Dendritic cell treated with granulocyte-macrophage colony-stimulating factor and Interleukin-4, amounts not matched to agents 40 ng/mL and 50 ng/mL, for 4 days (primary cell): ENCODE results near the gene TREML2.

Experiments
- H3K27ac Mint-ChIP-seq: one replicate; pipeline ENCODE4 v1.8.0; 2022; ENCODE audit warnings: mild to moderate bottlenecking, mixed read lengths
- H3K27me3 Mint-ChIP-seq: one replicate; pipeline ENCODE4 v1.8.0; 2022; ENCODE audit warnings: mild to moderate bottlenecking, mixed read lengths
- H3K36me3 Mint-ChIP-seq: one replicate; pipeline ENCODE4 v1.8.0; 2022; ENCODE audit warnings: low read depth, mixed read lengths
- H3K4me1 Mint-ChIP-seq: one replicate; pipeline ENCODE4 v1.8.0; 2022; ENCODE audit warnings: low read depth, mixed read lengths
- H3K4me3 Mint-ChIP-seq: one replicate; pipeline ENCODE4 v1.8.0; 2022; ENCODE audit warnings: mild to moderate bottlenecking, moderate library complexity, mixed read lengths
- H3K9me3 Mint-ChIP-seq: one replicate; pipeline ENCODE4 v1.8.0; 2022; ENCODE audit warnings: mixed read lengths
- intact Hi-C: fragments of 100-400 bp; cut with micrococcal nuclease; formaldehyde crosslinking; loops from one replicate; pipeline ENCODE4 v1.15.0; 2022

The TREML2 gene

GRCh38 chr6:41177695-41178094 lies 23.3 kb downstream of the TREML2 start:
- Mint-ChIP-seq H3K27ac (no peak overlapping the region), H3K9me3 (no peaks in the 10 kb centered on the region), H3K4me1 (peaks cover 19% of the 10 kb centered on the region), H3K27me3 (peaks cover 9% of the 10 kb centered on the region), H3K4me3 (no peak overlapping the region), H3K36me3 (no peaks in the 10 kb centered on the region)
- intact Hi-C loops: no loop called here

GRCh38 chr6:41177287-41177686 lies 23.7 kb downstream of the TREML2 start:
- Mint-ChIP-seq H3K36me3 (no peaks in the 10 kb centered on the region), H3K27ac (no peak overlapping the region), H3K4me1 (peaks cover 15% of the 10 kb centered on the region), H3K4me3 (no peak overlapping the region), H3K9me3 (no peaks in the 10 kb centered on the region), H3K27me3 (peaks cover 9% of the 10 kb centered on the region)
- intact Hi-C loops: no loop called here

GRCh38 chr6:41176189-41176588 lies 24.8 kb downstream of the TREML2 start:
- Mint-ChIP-seq H3K36me3 (no peaks in the 10 kb centered on the region), H3K27ac (no peak overlapping the region), H3K9me3 (no peaks in the 10 kb centered on the region), H3K27me3 (peaks cover 13% of the 10 kb centered on the region), H3K4me3 (no peak overlapping the region), H3K4me1 (peaks cover 5% of the 10 kb centered on the region)
- intact Hi-C loops: no loop called here

- peaks cover 13% of the 10 kb centered on the region for H3K27me3 Mint-ChIP-seq
- H3K4me1 Mint-ChIP-seq: no peaks in the 10 kb centered on the region
- H3K9me3 Mint-ChIP-seq: no peaks in the 10 kb centered on the region
- intact Hi-C loops: no loop called here
- no peaks in the 10 kb centered on the region for H3K36me3 Mint-ChIP-seq
- no peak overlapping the region for H3K4me3 Mint-ChIP-seq
- no peak overlapping the region for H3K27ac Mint-ChIP-seq
Measured at GRCh38 chr6:41175084-41175483, 25.9 kb downstream of the TREML2 start.

GRCh38 chr6:41174610-41175009 lies 26.3 kb downstream of the TREML2 start:
- Mint-ChIP-seq H3K9me3 (no peaks in the 10 kb centered on the region), H3K4me1 (no peaks in the 10 kb centered on the region), H3K36me3 (no peaks in the 10 kb centered on the region), H3K27ac (no peak overlapping the region), H3K27me3 (peaks cover 13% of the 10 kb centered on the region), H3K4me3 (no peak overlapping the region)
- intact Hi-C loops: no loop called here

- peaks cover 13% of the 10 kb centered on the region for H3K27me3 Mint-ChIP-seq
- no peaks in the 10 kb centered on the region for H3K9me3 Mint-ChIP-seq
- H3K27ac Mint-ChIP-seq: no peak overlapping the region
- H3K36me3 Mint-ChIP-seq: no peaks in the 10 kb centered on the region
- peaks cover 9% of the 10 kb centered on the region for H3K4me1 Mint-ChIP-seq
- H3K4me3 Mint-ChIP-seq: no peak overlapping the region
- intact Hi-C loops: no loop called here
Measured at GRCh38 chr6:41171908-41172307, 29.0 kb downstream of the TREML2 start.

GRCh38 chr6:41170547-41171160 lies 30.3 kb downstream of the TREML2 start:
- no peaks in the 10 kb centered on the region for H3K9me3 Mint-ChIP-seq
- H3K4me3 Mint-ChIP-seq: no peak overlapping the region
- no peak overlapping the region for H3K27ac Mint-ChIP-seq
- intact Hi-C loops: no loop called here
- H3K4me1 Mint-ChIP-seq: peaks cover 12% of the 10 kb centered on the region
- peaks cover 8% of the 10 kb centered on the region for H3K27me3 Mint-ChIP-seq
- H3K36me3 Mint-ChIP-seq: no peaks in the 10 kb centered on the region

GRCh38 chr6:41167173-41167963 lies 33.6 kb downstream of the TREML2 start:
- Mint-ChIP-seq H3K4me3 (no peak overlapping the region), H3K4me1 (peaks cover 35% of the 10 kb centered on the region), H3K27ac (no peak overlapping the region), H3K36me3 (no peaks in the 10 kb centered on the region), H3K9me3 (no peaks in the 10 kb centered on the region), H3K27me3 (peaks cover 8% of the 10 kb centered on the region)
- intact Hi-C loops: no loop called here

- Mint-ChIP-seq H3K27me3 (peaks cover 5% of the 10 kb centered on the region), H3K4me3 (no peak overlapping the region), H3K9me3 (no peaks in the 10 kb centered on the region), H3K4me1 (peaks cover 63% of the 10 kb centered on the region), H3K36me3 (peaks cover 13% of the 10 kb centered on the region), H3K27ac (no peak overlapping the region)
- intact Hi-C loops: no loop called here
Measured at GRCh38 chr6:41164551-41165120, 36.3 kb downstream of the TREML2 start.

GRCh38 chr6:41163419-41163717 lies 37.6 kb downstream of the TREML2 start:
- H3K9me3 Mint-ChIP-seq: no peaks in the 10 kb centered on the region
- peaks cover 75% of the 10 kb centered on the region for H3K4me1 Mint-ChIP-seq
- intact Hi-C loops: no loop called here
- peaks cover 26% of the 10 kb centered on the region for H3K36me3 Mint-ChIP-seq
- H3K4me3 Mint-ChIP-seq: no peak overlapping the region
- H3K27ac Mint-ChIP-seq: peak overlapping the region; percentile 78
- H3K27me3 Mint-ChIP-seq: peaks cover 2% of the 10 kb centered on the region

GRCh38 chr6:41162687-41163418 lies 38.1 kb downstream of the TREML2 start, which contains the start of gene TREM2:
Gene TREM2 (minus strand): TSS chr6:41163116. CDS start chr6:41163082, 34 bp downstream.
- peaks cover 80% of the 10 kb centered on the region for H3K4me1 Mint-ChIP-seq
- H3K27ac Mint-ChIP-seq: peak within 1 kb of the TSS; percentile 78
- peaks cover 31% of the 10 kb centered on the region for H3K36me3 Mint-ChIP-seq
- intact Hi-C loops: no loop called here
- H3K27me3 Mint-ChIP-seq: peaks cover 1% of the 10 kb centered on the region
- peak within 1 kb of the TSS; percentile 81 for H3K4me3 Mint-ChIP-seq
- no peaks in the 10 kb centered on the region for H3K9me3 Mint-ChIP-seq

- H3K9me3 Mint-ChIP-seq: no peaks in the 10 kb centered on the region
- peaks cover under 1% of the 10 kb centered on the region for H3K27me3 Mint-ChIP-seq
- intact Hi-C loops: no loop called here
- H3K36me3 Mint-ChIP-seq: peaks cover 39% of the 10 kb centered on the region
- peaks cover 80% of the 10 kb centered on the region for H3K4me1 Mint-ChIP-seq
- H3K27ac Mint-ChIP-seq: peak overlapping the region; percentile 78
- H3K4me3 Mint-ChIP-seq: peak overlapping the region; percentile 81
Measured at GRCh38 chr6:41161851-41162552, 38.9 kb downstream of the TREML2 start.

- H3K27ac Mint-ChIP-seq: peak overlapping the region; percentile 78
- no peaks in the 10 kb centered on the region for H3K9me3 Mint-ChIP-seq
- peak overlapping the region; percentile 81 for H3K4me3 Mint-ChIP-seq
- peaks cover 83% of the 10 kb centered on the region for H3K4me1 Mint-ChIP-seq
- H3K27me3 Mint-ChIP-seq: no peaks in the 10 kb centered on the region
- intact Hi-C loops: no loop called here
- peaks cover 45% of the 10 kb centered on the region for H3K36me3 Mint-ChIP-seq
Measured at GRCh38 chr6:41161380-41161779, 39.6 kb downstream of the TREML2 start.
